Ishikawa (cell line): Measurements from ENCODE around the gene DAAM1.

Experiments used
- CEBPB ChIP-seq: IDR thresholded peaks from 2 replicates; pipeline ENCODE4 v1.6.1; 2012
- EP300 ChIP-seq: IDR thresholded peaks from 2 replicates; pipeline ENCODE4 v1.6.1; 2012; ENCODE audit warnings: borderline replicate concordance
- MAX ChIP-seq: IDR thresholded peaks from 2 replicates; pipeline ENCODE4 v1.6.1; 2012
- RAD21 ChIP-seq: IDR thresholded peaks from 2 replicates; pipeline ENCODE4 v1.6.1; 2012; ENCODE audit warnings: low read depth
- TAF1 ChIP-seq: IDR thresholded peaks from 2 replicates; pipeline ENCODE4 v1.6.1; 2012; ENCODE audit warnings: low read depth, mild to moderate bottlenecking
- USF1 ChIP-seq: IDR thresholded peaks from 2 replicates; pipeline ENCODE4 v1.6.1; 2012
- YY1 ChIP-seq: IDR thresholded peaks from 2 replicates; pipeline ENCODE4 v1.6.1; 2012; ENCODE audit warnings: low read depth
- TF ChIP-seq, protein P1 (sequence below): IDR thresholded peaks from 2 replicates; pipeline ENCODE4 v1.6.1; 2012; ENCODE audit warnings: low read depth, mild to moderate bottlenecking

DNA sequence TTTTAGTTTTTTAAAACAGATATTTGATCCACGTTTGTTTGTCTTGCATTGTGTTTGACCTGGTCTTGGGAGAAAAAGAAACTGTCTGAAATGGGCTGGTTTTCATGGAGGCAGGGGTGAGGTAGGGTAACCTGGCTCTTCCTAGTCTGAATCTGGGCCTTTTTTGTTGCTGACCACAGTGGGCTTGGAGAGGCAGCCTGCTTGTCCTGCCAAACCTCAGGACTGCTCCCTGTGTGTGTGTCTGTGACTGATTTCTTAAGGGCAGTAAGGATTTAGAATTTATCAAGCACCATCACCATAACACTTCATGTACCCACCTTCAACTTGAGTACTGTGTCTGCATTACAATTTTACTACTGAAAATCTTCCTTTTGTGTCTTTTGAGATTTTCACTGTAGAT lies 28.5 kb downstream of the DAAM1 start:
- TF ChIP-seq USF1 (no peak), TAF1 (no peak), YY1 (no peak), CEBPB (no peak), RAD21 (no peak), MAX (no peak), EP300 (no peak)
- TF ChIP-seq, protein P1, sequence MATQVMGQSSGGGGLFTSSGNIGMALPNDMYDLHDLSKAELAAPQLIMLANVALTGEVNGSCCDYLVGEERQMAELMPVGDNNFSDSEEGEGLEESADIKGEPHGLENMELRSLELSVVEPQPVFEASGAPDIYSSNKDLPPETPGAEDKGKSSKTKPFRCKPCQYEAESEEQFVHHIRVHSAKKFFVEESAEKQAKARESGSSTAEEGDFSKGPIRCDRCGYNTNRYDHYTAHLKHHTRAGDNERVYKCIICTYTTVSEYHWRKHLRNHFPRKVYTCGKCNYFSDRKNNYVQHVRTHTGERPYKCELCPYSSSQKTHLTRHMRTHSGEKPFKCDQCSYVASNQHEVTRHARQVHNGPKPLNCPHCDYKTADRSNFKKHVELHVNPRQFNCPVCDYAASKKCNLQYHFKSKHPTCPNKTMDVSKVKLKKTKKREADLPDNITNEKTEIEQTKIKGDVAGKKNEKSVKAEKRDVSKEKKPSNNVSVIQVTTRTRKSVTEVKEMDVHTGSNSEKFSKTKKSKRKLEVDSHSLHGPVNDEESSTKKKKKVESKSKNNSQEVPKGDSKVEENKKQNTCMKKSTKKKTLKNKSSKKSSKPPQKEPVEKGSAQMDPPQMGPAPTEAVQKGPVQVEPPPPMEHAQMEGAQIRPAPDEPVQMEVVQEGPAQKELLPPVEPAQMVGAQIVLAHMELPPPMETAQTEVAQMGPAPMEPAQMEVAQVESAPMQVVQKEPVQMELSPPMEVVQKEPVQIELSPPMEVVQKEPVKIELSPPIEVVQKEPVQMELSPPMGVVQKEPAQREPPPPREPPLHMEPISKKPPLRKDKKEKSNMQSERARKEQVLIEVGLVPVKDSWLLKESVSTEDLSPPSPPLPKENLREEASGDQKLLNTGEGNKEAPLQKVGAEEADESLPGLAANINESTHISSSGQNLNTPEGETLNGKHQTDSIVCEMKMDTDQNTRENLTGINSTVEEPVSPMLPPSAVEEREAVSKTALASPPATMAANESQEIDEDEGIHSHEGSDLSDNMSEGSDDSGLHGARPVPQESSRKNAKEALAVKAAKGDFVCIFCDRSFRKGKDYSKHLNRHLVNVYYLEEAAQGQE: no peak
